GM10266 (cell line): Measurements from ENCODE around the gene TLR9.

Experiments used
- DNase-seq: peaks from one replicate; pipeline ENCODE4 v3.0.0; 2012; ENCODE audit errors: extremely low spot score
- TF ChIP-seq, protein P1 (sequence below): IDR thresholded peaks from 2 replicates; pipeline ENCODE4 v1.5.1; 2012; ENCODE audit warnings: mild to moderate bottlenecking, low read depth; ENCODE audit not compliant: control insufficient read depth, insufficient read depth; ENCODE audit errors: missing control alignments

The TLR9 gene

GRCh38 chr3:52211268-52211891, 14.1 kb downstream of the TLR9 start:
- DNase-seq: no peak
- TF ChIP-seq, protein P1, sequence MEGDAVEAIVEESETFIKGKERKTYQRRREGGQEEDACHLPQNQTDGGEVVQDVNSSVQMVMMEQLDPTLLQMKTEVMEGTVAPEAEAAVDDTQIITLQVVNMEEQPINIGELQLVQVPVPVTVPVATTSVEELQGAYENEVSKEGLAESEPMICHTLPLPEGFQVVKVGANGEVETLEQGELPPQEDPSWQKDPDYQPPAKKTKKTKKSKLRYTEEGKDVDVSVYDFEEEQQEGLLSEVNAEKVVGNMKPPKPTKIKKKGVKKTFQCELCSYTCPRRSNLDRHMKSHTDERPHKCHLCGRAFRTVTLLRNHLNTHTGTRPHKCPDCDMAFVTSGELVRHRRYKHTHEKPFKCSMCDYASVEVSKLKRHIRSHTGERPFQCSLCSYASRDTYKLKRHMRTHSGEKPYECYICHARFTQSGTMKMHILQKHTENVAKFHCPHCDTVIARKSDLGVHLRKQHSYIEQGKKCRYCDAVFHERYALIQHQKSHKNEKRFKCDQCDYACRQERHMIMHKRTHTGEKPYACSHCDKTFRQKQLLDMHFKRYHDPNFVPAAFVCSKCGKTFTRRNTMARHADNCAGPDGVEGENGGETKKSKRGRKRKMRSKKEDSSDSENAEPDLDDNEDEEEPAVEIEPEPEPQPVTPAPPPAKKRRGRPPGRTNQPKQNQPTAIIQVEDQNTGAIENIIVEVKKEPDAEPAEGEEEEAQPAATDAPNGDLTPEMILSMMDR: no peak

DNA sequence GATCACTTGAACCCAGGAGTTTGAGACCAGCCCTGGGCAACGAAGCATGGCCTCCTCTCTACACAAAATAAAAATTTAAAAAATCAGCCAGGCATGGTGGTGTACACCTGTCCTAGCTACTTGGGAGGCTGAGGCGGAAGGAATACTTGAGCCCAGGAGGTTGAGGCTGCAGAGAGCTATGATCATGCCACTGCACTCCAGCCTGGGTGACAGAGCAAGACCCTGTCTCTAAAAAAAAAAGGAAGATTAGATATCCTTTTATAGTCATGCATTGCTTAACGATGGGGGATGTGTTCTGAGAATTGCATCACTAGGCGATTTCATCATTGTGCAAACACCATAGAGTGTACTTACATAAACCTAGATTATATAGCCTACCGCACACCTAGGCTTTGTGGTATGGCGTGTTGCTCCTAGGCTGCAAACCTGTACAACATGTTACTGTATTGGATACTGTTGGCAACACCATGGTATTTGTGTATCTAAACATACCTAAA, 14.8 kb downstream of the TLR9 start:
- TF ChIP-seq, protein P1: no peak
- DNase-seq: no peak

DNA sequence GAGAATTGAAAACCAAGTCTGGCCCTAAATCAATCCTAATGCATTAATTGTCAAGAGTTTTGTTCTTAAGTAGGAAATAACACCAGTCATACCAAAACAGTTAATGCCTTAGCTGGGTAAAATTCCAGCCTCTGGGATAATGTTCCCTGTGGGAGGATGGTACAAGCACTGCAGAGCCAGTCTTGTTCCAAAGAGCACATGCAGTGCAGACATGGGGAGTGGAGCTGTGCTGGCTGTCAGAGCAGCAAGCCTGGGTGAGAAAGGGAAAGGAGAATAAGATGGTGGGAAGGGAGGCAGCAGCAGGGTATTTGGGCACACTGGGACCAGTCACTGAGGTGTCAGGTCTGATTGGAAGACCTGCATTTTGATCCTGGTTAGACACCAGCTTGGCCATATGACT, 15.4 kb downstream of the TLR9 start:
- DNase-seq: no peak
- TF ChIP-seq, protein P1: no peak

DNA sequence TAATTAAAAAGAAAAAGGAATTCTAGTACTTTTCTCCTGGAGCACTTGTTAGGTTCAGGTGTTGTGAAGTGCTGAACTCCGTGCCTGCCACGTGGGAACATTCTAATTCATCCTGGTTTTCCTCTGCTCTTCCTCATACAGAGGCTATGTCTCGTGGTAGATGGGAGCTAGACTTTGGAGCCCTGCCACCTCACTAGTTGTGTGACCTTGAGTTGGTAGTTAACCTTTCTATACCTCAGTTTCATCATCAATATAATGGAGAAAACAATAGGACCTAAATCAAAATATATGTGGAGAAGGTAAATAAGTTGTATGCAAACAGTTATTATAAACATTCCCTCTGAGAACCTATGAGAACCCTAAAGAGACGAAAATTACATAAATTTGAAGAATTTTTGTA, 16.9 kb downstream of the TLR9 start:
- TF ChIP-seq, protein P1: no peak
- DNase-seq: no peak

- TF ChIP-seq, protein P1: no peak
- DNase-seq: no peak
Measured at GRCh38 chr3:52205727-52206372, 19.6 kb downstream of the TLR9 start.

GRCh38 chr3:52204337-52205073, 20.9 kb downstream of the TLR9 start:
- DNase-seq: no peak
- TF ChIP-seq, protein P1: no peak
